Smooth muscle cell (in vitro differentiated cells): Measurements from ENCODE around the gene ANKRD34C. TPM values are rescaled to one million over a fixed set of nuclear protein-coding genes. Genes with fewer than 3 reads are reported as not detected.

Experiments used
- DNase-seq: peaks from one replicate; lab custom pipeline; 2025; ENCODE audit not compliant: unreplicated experiment; lab: John Stamatoyannopoulos, UW
- H2AFZ ChIP-seq: fragments of 200-600 bp; sonication (generic); 2 replicates; pipeline ENCODE4 v1.6.0; 2016; ENCODE audit warnings: antibody characterized with exemption, low read depth, mild to moderate bottlenecking
- H3F3A ChIP-seq: fragments of 200-600 bp; sonication (generic); 2 replicates; pipeline ENCODE4 v1.6.0; 2017; ENCODE audit warnings: antibody characterized with exemption, low read depth
- H3K27ac ChIP-seq: fragments of 200-600 bp; sonication (generic); 2 replicates; pipeline ENCODE4 v1.5.1; 2016; ENCODE audit warnings: low read depth, mild to moderate bottlenecking
- H3K27me3 ChIP-seq: fragments of 200-600 bp; sonication (generic); 2 replicates; pipeline ENCODE4 v1.6.1; 2016; ENCODE audit warnings: low read depth, mild to moderate bottlenecking
- H3K36me3 ChIP-seq: fragments of 200-600 bp; sonication (generic); 2 replicates; pipeline ENCODE4 v1.5.1; 2016; ENCODE audit warnings: low read depth
- H3K4me1 ChIP-seq: fragments of 200-600 bp; sonication (generic); 2 replicates; pipeline ENCODE4 v1.5.1; 2016; ENCODE audit warnings: low read depth
- H3K4me2 ChIP-seq: fragments of 200-600 bp; sonication (generic); 2 replicates; pipeline ENCODE4 v1.6.0; 2016; ENCODE audit warnings: mild to moderate bottlenecking
- H3K4me3 ChIP-seq: fragments of 200-600 bp; sonication (generic); 2 replicates; pipeline ENCODE4 v1.5.1; 2016; ENCODE audit warnings: mild to moderate bottlenecking
- H3K79me2 ChIP-seq: fragments of 200-600 bp; sonication (generic); 2 replicates; pipeline ENCODE4 v1.6.0; 2016; ENCODE audit warnings: low read depth, mild to moderate bottlenecking
- H3K9ac ChIP-seq: fragments of 200-600 bp; sonication (generic); 2 replicates; pipeline ENCODE4 v1.6.0; 2016; ENCODE audit warnings: low read depth
- H3K9me3 ChIP-seq: fragments of 200-600 bp; sonication (generic); replicated peaks from 2 replicates; pipeline ENCODE4 v1.5.1; 2016; ENCODE audit warnings: low read depth
- H4K20me1 ChIP-seq: fragments of 200-600 bp; sonication (generic); 2 replicates; pipeline ENCODE4 v1.6.0; 2016; ENCODE audit warnings: low read depth
- WGBS: methylation state at CpG from one replicate; pipeline ENCODE4 v1.1.7; 2016; ENCODE audit warnings: low lambda C conversion rate; 5-methylcytosine and 5-hydroxymethylcytosine counted together
- polyA plus RNA-seq: library from polyadenylated mRNA; unstranded; fragments of >200 nt; fragmentation: Nextera tagmentation; extraction: Ambion mirVana; gene quantifications from 2 replicates; pipeline ENCODE4 v1.2.1, GENCODE V29; 2016
- total RNA-seq: library from RNA; depleted of rRNA; stranded (reverse); fragments of >200 nt; gene quantifications from 2 replicates; pipeline ENCODE4 v1.2.3, GENCODE V29; 2014
- TF ChIP-seq, protein P1 (sequence below): fragments of 200-600 bp; sonication (generic); IDR thresholded peaks from 2 replicates; pipeline ENCODE4 v1.5.1; 2017; ENCODE audit warnings: borderline replicate concordance, mild to moderate bottlenecking, antibody characterized with exemption; ENCODE audit not compliant: insufficient read depth, poor library complexity, severe bottlenecking

Gene ANKRD34C
- total and polyA plus RNA-seq, 2 experiments from 2014 or later, result not detected

DNA sequence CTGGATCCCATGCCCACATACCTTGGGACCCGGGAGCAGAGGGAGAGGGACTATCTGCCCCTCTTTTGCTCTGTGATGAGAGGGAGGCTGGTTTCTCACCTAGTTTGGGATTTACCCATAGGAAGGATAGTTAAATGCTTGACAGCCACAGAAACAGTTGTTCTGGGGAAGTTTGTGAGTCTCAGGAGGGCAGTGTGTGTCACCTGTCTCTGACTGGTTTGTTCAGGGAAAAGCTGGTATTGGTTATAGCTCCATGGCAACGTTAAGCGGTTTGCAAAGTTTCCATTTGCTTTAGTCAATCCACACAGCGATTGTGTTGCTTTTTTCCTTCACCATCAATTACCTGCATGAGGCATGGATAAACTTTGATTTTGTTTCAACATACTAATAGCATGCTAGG, 24.7 kb downstream of the ANKRD34C start:
- H3K9ac ChIP-seq, result no peak overlapping the region
- TF ChIP-seq, protein P1, sequence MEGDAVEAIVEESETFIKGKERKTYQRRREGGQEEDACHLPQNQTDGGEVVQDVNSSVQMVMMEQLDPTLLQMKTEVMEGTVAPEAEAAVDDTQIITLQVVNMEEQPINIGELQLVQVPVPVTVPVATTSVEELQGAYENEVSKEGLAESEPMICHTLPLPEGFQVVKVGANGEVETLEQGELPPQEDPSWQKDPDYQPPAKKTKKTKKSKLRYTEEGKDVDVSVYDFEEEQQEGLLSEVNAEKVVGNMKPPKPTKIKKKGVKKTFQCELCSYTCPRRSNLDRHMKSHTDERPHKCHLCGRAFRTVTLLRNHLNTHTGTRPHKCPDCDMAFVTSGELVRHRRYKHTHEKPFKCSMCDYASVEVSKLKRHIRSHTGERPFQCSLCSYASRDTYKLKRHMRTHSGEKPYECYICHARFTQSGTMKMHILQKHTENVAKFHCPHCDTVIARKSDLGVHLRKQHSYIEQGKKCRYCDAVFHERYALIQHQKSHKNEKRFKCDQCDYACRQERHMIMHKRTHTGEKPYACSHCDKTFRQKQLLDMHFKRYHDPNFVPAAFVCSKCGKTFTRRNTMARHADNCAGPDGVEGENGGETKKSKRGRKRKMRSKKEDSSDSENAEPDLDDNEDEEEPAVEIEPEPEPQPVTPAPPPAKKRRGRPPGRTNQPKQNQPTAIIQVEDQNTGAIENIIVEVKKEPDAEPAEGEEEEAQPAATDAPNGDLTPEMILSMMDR, result no peak
- no peaks in the 10 kb centered on the region for H3F3A ChIP-seq
- no peak overlapping the region for H3K27ac ChIP-seq
- DNase-seq, result no peak
- H3K4me1 ChIP-seq, result peaks cover 6% of the 10 kb centered on the region
- WGBS, result 65% methylated on average over 4 of the region's 4 CpGs
- H4K20me1 ChIP-seq, result peaks cover 5% of the 10 kb centered on the region
- H3K27me3 ChIP-seq, result peaks cover 75% of the 10 kb centered on the region
- H3K79me2 ChIP-seq, result peaks cover 8% of the 10 kb centered on the region
- no peak overlapping the region for H3K4me3 ChIP-seq
- no peak overlapping the region for H2AFZ ChIP-seq
- no peak overlapping the region for H3K4me2 ChIP-seq
- H3K9me3 ChIP-seq, result no peaks in the 10 kb centered on the region
- H3K36me3 ChIP-seq, result no peaks in the 10 kb centered on the region

DNA sequence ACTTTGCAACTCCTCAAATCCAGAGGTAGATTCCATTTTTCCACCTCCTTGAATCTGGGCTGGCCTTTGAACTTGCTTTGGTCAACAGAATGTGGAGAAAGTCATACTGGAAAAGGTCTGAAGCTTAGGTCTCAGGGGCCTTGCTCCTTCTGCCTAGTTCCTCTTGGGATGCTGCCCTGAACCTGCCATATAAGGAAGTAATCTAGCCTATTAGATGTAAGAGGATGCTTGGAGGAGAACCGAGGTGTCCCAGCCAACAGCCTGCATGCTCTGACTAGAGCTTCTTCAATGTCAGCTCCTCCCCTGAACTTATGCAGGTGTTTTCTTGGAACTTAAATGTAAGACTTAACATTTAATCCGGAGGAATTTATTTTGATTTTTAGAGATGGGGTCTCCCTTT, 26.4 kb downstream of the ANKRD34C start:
- 69% methylated on average over 2 of the region's 2 CpGs for WGBS
- peaks cover 19% of the 10 kb centered on the region for H4K20me1 ChIP-seq
- no peak overlapping the region for H3K4me3 ChIP-seq
- peaks cover 59% of the 10 kb centered on the region for H3K27me3 ChIP-seq
- H3K79me2 ChIP-seq, result peaks cover 23% of the 10 kb centered on the region
- H3K9ac ChIP-seq, result no peak overlapping the region
- no peak for DNase-seq
- no peak overlapping the region for H3K27ac ChIP-seq
- no peak overlapping the region for H2AFZ ChIP-seq
- H3K9me3 ChIP-seq, result no peaks in the 10 kb centered on the region
- H3F3A ChIP-seq, result no peaks in the 10 kb centered on the region
- no peak overlapping the region for H3K4me2 ChIP-seq
- peaks cover 11% of the 10 kb centered on the region for H3K4me1 ChIP-seq
- TF ChIP-seq, protein P1, result no peak
- no peaks in the 10 kb centered on the region for H3K36me3 ChIP-seq

GRCh38 chr15:79310612-79310984, 28.1 kb downstream of the ANKRD34C start:
- peak overlapping the region; percentile 97 for H3K4me2 ChIP-seq
- no peak overlapping the region for H3K27ac ChIP-seq
- TF ChIP-seq, protein P1, result no peak
- H3K9ac ChIP-seq, result no peak overlapping the region
- DNase-seq, result no peak
- H3F3A ChIP-seq, result no peaks in the 10 kb centered on the region
- peaks cover 29% of the 10 kb centered on the region for H3K79me2 ChIP-seq
- peaks cover 11% of the 10 kb centered on the region for H3K4me1 ChIP-seq
- peak overlapping the region; percentile 90 for H3K4me3 ChIP-seq
- peak overlapping the region; percentile 90 for H2AFZ ChIP-seq
- H3K9me3 ChIP-seq, result no peaks in the 10 kb centered on the region
- 2% methylated on average over 11 of the region's 17 CpGs for WGBS
- H4K20me1 ChIP-seq, result peaks cover 29% of the 10 kb centered on the region
- H3K36me3 ChIP-seq, result peaks cover 5% of the 10 kb centered on the region
- H3K27me3 ChIP-seq, result peaks cover 41% of the 10 kb centered on the region

GRCh38 chr15:79310985-79311900, 28.7 kb downstream of the ANKRD34C start, which contains the start of gene TMED3:
TMED3 (plus strand) TSS chr15:79311112; CDS start chr15:79311250, 138 bp downstream.
- peak; percentile 53 for DNase-seq
- Histone ChIP-seq H3K27me3 (peaks cover 35% of the 10 kb centered on the region), H3K9ac (peak within 1 kb of the TSS; percentile 54), H3K79me2 (peaks cover 35% of the 10 kb centered on the region), H3K4me2 (peak within 1 kb of the TSS; percentile 97), H3K36me3 (peaks cover 10% of the 10 kb centered on the region), H4K20me1 (peaks cover 35% of the 10 kb centered on the region), H3K27ac (no peak within 1 kb of the TSS), H2AFZ (peak within 1 kb of the TSS; percentile 97), H3K4me1 (peaks cover 11% of the 10 kb centered on the region), H3F3A (no peaks in the 10 kb centered on the region), H3K9me3 (no peaks in the 10 kb centered on the region), H3K4me3 (peak within 1 kb of the TSS; percentile 90)
- 1% methylated on average over 62 of the region's 76 CpGs for WGBS
- TF ChIP-seq, protein P1, result peak; percentile 9
